Transverse colon (tissue), 4 donors: Measurements from ENCODE around the gene PHOX2A.

Experiments
- POLR2A ChIP-seq: fragments of 450-650 bp; IDR thresholded peaks from one replicate; pipeline ENCODE4 v1.6.1; 2016; ENCODE audit warnings: antibody characterized with exemption, mild to moderate bottlenecking, moderate library complexity
- POLR2AphosphoS5 ChIP-seq, 3 donors: sonication (generic); formaldehyde crosslinking; IDR thresholded peaks; one replicate each; pipeline ENCODE4 v1.6.1; 2016; ENCODE audit warnings: antibody characterized with exemption in 3 of 3
- TF ChIP-seq, protein P1 (sequence below), 5 experiments: fragments of 200-600 bp in 3 of 5; fragments of 450-650 bp in 2 of 5; sonication (generic) in 3 of 5; IDR thresholded peaks; 1 replicate in 2 of 5; 2 replicates in 3 of 5; pipeline ENCODE4 v1.5.1; 2016 to 2017; ENCODE audit warnings: antibody characterized with exemption in 5 of 5, inconsistent platforms in 3 of 5, mild to moderate bottlenecking in 2 of 5, moderate library complexity in 1 of 5

DNA sequence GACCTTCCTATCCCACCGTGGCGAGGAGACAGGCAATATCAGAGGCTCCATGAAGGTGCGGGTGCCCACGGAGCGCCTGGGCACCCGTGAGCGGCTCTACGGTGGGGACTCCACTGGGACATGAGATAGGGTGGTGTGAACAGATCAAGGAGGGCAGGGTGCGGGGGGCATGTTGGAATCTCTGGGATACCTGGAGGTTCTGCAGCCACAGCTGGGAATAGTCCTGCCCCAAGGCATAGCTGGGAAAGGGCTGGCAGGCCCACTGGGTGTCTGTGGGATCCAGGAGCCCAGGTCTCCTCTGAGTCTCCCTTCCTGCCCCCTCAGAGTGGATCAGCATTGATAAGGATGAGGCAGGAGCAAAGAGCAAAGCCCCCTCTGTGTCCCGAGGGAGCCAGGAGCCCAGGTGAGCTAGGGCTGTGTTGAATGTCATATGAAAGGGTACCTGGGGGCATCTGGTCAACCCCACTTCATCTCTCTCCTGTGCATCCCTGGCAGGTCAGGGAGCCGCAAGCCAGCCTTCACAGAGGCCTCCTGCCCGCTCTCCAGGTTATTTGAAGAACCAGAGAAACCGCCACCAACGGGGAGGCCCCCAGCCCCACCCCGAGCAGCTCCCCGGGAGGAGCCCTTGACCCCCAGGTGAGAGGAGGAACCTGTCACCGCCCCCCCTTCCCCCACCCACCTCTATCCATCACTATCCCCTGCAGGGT lies 8.5 kb downstream of the PHOX2A start:
- TF ChIP-seq, protein P1, sequence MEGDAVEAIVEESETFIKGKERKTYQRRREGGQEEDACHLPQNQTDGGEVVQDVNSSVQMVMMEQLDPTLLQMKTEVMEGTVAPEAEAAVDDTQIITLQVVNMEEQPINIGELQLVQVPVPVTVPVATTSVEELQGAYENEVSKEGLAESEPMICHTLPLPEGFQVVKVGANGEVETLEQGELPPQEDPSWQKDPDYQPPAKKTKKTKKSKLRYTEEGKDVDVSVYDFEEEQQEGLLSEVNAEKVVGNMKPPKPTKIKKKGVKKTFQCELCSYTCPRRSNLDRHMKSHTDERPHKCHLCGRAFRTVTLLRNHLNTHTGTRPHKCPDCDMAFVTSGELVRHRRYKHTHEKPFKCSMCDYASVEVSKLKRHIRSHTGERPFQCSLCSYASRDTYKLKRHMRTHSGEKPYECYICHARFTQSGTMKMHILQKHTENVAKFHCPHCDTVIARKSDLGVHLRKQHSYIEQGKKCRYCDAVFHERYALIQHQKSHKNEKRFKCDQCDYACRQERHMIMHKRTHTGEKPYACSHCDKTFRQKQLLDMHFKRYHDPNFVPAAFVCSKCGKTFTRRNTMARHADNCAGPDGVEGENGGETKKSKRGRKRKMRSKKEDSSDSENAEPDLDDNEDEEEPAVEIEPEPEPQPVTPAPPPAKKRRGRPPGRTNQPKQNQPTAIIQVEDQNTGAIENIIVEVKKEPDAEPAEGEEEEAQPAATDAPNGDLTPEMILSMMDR (IDR thresholded peaks at IDR 0.05) = no peak
- TF ChIP-seq POLR2A = no peak
- no peak for TF ChIP-seq POLR2AphosphoS5 (IDR thresholded peaks at IDR 0.05)
